NCI-H748 (cell line): Measurements from ENCODE around the gene SELENOP.

Source experiments
- DNase-seq: peaks from one replicate; lab custom pipeline; 2025; ENCODE audit not compliant: unreplicated experiment; lab: John Stamatoyannopoulos, UW

SELENOP gene

DNA sequence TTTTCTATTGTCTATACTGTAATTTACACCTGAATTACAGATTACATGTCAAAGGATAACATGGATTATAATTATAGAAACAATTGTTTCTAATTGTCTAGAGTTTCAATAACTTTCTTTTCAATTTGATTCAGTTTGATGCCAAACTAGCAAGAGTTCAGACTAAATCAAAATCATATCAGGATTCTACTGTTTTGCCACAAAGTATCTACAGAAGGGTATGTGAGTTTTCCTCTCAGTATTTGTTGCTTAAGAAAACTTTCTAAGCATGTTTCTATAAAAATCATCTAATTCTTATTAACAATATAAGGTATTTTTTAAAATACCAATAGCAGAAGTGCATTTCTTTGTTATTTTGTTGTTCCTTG lies 12.5 kb downstream of the SELENOP start:
- no peak for DNase-seq

DNA sequence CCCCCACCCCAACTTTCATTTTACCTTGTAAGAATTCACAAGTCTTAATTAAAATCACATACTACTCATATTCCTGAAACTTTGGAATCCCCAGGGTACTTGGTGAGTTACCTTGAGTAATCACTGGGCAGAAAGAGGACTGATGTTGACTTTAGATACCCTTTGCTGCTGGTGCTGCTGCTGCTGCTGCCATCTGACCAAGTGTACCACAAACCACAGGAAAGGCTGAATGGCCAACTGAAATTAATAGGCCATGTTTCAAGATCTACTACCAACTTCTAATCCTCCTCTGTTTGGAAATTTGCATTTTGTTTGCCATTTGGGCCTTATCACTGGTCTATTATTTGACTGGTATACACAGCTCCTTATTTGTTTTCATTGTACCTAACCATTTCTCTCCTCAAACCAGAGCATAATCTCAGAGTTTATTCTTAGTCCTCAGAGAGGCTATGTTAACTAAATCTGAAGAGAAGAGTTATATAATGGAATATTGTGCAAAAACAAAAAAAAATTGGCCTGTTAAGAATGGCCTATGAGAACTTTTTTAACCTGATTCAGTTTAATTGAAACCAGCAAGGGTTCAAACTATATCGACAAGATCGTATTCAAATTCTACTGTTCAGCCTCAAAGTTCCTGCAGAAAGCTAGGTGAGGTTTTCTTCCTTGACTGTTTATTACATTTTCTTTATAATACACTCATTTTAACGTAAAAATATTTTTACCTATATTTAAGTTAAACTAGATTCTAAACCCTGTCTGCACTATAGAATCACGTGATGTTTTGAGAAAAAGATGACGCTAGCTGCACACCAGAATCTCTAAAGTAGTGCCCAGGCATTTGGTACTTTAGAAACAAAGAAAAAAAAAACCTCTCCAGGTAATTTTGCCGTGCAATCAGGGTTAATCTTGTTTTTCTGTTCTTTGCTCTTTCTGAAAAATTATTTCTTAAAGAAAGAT lies 13.1 kb downstream of the SELENOP start:
- DNase-seq = no peak

DNA sequence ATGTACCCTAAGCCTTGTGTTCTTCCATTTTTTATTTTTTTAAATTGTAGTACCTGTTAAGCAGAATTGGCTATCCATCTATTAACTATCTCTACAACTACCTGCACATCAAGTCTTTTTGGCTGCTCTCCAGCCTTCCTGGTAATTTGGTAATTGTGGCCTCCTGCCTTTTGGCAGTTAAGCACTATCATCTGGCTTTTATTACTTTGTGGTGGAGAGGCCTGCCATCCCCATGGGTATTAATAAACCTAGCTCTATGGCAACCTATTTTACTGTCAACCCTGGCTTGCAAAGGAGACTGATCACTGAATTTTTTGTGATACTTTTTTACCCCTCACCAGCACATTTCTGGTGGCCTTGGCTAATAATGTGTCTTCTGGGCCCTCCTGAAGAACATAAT lies 20.5 kb downstream of the SELENOP start:
- peak; percentile 39 for DNase-seq

DNA sequence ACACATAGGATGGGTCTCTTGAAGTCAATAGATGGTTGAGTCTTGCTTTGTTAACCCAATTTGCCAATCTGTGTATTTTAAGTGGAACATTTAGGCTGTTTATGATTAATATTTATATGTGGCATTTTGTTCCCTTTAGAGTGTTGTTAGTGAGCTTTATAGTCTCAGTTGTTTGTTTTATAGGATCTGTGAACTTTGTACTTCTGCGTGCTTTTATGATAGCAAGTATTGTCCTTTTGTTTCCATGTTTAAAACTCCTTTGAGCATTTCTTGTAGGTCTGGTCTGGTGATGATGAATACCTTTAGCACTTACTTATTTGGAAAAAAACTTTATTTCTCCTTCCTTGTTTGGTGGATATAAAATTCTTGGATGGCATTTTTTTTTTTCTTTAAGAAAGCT lies 23.8 kb downstream of the SELENOP start:
- no peak for DNase-seq

DNA sequence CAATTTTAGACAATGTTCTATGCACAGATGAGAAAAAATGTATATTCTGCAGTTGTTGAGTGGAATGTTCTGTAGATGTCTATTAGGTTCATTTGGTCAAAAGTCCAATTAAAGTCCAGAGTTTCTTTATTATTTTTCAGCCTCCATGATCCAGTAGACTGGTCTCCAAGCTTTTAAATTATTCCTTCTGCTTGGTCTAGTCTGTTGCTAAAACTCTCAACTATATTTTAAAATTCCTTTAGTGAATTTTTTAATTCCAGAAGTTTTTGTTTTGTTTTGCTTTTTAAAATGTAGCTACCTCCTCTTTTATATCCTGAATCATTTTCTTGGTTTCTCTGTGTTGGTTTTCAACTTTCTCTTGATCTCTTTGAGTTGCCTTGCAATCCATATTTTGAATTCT lies 24.6 kb downstream of the SELENOP start:
- DNase-seq = no peak

DNA sequence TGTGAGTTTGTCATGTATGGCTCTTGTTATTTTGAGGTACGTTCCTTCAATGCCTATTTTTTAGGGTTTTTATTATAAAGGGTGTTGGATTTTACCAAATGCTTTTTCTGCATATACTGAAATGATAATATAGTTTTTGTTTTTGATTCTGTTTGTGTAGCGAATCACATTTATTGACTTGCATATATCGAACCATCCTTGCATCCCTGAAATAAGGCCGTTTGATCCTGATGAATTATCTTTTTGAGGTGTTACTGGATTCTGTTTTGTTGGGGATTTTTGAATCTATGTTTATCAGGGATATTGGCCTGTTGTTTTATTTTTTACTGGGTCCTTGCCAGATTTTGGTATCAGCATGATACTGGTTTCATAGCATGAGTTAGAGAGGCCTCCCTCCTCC lies 25.9 kb downstream of the SELENOP start:
- DNase-seq = no peak

DNA sequence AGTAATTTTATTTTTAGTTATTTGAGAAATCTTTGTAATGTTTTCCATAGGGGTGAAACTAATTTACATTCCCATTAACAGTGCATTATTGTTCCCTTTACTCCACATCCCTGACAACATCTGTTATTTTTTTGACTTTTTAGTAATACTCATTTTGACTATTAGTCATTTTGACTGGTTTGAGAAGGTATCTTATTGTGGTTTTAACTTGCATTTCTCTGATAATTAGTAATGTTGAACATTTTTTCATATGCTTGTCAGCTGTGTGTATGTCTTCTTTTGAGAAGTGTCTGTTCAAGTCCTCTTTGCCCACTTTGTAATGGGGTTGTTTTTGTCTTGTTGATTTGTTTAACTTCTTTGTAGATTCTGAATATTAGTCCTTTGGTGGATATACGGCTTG lies 27.6 kb downstream of the SELENOP start:
- no peak for DNase-seq

DNA sequence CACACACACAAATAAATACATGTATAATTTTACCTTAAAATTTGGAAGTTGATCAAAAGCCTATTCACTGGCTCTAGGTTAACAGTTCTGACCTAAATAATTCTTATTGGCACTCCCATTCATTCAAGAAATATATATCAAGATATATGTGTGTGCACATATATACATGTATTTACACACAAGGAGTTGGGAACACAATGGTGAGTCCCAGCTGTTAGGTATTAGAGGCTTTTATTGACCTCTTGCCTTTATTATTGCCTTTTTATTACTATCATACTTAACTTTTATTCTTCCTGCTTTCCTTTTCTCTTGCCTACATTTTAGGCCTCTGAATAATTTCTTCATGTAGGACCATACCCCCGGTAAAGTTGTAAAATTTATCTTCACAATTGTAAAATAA lies 30.1 kb downstream of the SELENOP start:
- no peak for DNase-seq

DNA sequence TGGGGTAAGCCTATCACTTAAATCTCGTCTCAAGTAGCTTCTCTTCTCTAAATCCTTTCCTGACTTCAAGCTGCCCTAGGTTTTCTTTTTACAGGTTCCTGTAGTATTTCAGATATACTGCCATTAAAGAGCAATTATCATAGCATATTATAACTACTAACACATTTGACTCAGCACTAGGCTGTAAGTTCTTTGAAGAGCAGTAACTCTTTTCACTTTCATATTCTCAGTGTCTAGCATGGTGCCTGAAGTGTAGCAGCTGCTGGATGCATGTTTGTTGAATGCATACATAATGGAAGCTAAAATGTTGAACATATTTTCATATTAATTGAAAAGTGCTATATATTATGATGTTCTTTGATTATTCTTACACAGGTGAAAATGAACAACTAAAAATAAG lies 32.6 kb downstream of the SELENOP start:
- DNase-seq = no peak

DNA sequence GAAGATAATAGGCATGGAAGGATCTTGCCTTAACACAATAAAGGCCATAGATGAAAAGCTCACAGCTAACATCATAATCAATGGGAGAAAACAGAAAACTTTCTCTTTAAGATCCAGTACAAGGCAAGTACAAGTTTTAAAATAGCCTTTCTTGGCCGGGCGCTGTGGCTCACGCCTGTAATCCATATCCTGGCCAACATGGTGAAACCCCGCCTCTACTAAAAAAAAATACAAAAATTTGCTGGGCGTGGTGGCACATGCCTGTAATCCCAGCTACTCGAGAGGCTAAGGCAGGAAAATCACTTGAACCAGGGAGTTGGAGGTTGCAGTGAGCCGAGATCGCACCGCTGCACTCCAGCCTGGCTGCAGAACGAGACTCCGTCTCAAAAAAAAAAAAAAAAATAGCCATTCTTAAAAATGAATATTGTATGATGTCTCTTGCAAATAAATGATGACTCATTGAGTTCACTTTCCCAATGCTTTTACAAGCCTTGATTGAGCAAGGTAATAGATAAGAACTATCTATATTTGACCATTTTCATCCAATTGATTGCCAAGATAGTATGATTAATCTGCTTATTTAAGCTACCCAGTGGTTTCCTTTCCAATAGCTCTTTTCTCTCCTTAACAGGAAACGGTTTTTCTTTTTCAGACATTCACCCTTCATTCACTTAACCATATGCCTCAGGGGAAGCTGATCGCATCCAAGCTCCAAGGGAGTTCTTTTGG lies 39.3 kb downstream of the SELENOP start:
- no peak for DNase-seq

DNA sequence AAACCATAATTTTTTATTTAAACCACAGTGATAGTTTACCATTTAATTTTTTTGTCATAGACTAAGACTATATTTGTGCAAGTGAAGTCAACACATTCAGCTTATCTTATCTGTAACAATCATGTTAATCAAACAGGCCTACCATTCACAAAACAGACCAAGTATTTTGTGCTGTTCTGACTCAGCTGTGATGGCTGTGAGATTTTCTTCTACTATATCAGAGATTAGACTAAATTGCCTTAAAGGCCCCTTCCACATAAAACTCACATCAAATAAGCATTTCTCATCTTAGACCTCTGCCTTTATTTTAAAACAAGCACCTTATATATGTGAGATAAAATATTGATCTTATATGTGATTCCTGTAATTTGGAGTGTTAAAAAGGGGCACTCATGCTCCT lies 41.7 kb downstream of the SELENOP start:
- DNase-seq = no peak

DNA sequence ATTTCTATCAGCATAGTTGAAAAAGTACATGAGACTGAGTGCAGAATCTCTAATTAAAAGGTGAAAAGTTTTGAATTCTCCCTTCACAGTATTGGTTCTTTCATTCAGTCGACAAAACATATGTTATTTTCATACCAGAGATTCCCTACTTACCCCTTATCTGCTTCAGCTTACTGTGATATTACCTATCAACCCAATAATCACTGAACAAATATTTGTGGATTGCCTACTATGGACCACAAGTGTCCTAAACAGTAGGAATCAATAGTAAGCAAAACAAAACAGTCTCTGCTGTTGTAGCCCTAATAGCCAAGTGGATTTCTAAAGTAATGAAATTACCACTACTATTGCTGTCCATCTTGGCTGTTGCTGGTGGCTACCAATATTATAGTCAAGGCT lies 43.6 kb downstream of the SELENOP start:
- peak; percentile 47 for DNase-seq

DNA sequence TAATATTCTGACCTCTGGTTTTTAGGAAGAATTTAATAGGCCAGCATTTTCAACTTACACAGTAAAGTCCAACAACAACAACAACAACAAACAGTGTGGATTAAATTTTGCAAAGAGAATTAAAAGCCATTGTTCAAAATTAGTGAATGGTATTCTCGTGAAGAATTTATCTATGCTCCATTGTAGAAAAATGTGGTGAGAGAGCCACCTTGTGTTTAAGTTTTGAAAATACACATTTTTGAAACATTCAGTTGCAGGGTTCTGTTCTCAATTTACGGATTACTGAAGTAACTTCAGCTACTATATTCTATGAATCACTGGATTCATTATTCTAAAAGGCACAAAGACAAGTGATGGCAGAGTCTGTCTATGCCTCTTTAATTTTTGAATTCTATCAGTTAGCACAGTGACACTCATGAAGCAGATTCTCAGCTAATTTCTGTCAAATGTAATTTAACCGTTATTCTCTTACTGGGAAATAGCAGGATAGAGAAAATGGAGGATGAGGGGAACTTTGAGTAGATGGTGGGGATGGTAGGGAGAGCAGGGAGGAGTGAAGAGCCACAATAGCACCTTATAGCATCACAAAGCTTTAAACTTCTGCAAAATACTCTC lies 44.1 kb downstream of the SELENOP start:
- peak; percentile 75 for DNase-seq

DNA sequence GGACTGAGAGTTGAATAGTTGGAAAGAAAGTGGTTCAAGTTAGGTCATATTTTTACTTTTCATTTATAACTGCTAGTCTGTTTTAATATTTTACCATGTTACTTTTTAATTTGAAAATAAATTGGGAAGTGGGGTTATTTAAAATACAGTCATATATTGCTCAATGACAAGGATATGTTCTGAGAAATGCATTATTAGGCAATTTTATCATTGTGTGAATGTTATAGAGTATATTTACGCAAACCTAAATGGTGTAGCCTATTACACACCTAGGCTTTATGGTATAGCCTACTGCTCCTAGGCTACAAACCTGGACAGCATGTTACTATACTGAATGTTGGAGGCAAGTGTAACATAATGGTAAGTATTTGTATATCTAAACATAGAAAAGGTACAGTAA lies 49.9 kb downstream of the SELENOP start:
- DNase-seq = no peak

DNA sequence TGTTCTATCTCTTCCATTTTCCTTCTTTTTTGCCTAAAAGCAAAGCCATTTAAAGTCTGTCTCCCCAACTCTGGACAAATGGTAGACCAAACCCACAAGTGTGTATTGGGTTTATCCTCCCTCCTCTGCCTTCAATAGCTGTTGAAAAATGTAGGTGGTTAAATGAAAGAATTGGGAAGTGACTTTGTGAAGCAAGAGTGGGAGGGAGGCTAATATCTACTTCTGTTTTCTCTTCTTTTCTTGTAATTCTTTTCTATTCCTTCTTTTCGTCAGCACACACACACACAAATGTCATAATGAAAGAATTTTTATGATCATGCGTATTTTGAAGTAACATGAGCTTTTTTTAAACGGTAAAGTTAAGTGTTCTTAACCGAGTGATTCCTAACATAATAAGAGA lies 51.3 kb downstream of the SELENOP start:
- DNase-seq = no peak

DNA sequence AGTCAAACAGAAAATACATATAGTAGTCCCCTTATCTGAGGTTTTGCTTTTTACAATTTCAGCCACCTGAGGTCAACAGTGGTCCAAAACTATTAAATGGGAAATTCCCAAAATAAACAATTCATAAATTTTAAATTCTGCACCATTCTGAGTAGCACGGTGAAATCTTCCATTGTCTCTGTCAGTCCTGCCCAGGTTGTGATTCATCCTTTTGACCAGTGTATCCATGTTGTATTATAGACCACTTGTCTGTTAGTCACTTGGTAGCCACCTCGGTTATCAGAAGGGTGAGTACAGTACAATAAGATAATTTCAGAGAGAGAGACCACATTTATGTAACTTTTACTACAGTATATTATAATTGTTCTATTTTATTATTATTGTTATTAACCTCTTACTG lies 52.2 kb downstream of the SELENOP start:
- no peak for DNase-seq

DNA sequence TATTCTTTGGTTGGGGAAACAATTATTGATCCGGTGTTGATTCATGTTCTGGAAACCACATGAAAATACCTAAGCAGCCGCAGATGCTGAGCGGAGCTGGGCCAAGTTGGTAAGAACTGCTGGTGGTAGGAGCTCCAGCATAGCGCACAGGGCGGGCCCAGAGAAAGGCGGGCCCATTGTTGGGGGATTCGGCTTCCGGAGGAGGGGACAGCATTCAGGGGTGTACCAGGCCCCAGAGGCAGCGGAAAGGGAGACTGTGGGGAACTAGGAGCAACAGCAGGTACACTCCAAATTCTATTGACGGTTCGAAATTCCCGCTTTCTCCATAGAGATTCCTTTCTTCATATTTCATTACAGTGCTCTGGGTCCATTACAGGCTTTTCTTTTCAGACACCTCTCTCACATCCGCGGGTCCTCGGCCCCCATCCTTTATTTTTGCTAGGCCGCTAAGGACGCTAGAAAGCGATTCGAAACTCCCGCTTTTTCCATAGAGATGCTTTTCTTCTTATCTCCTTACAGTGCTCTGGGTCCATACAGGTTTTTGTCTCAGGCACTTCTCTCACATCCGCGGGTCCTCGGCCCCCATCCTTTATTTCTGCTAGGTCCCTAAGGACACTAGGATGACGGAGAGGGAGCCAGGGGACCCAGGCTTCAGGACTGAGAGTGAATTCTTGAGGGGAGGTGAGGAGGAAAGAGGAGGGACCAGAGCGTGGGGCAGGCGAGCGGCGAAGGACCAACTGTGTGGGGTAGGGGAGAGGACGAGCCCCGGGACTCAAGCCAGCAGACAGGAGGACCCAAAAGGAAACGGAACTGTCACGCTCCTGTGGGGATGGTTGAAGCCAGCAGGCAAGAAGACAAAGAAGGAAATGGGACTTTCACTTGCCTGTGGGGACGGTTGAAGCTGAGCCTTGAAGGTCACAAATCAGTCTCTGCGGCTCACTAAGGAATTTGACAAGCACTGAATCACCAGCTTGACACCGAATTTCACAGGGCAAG lies 54.8 kb downstream of the SELENOP start, which contains the start of gene CCDC152:
Gene CCDC152, plus strand, starts transcription at position 213 of the 996 bp plus-strand sequence. CDS start 2,304 bp downstream, outside the sequence.
- peak; percentile 58 for DNase-seq

DNA sequence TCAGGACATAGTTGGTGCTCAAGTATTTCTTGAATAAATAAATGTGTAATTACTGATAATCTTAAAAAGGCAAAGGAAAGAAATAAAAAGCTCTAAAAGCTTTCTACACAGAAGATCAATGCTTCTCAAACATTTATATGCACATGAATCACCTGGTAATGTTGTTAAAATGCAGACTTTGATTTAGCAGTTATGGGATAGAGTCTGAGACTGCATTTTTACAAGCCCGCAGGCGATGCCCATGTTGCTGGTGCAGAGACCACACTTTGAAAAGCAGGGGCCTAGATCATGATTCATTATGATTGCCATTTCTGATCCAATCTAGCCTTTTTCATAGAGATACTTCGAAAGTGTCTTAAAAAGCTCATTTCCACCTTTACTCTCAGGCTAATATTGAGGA lies 58.6 kb downstream of the SELENOP start:
- no peak for DNase-seq

DNA sequence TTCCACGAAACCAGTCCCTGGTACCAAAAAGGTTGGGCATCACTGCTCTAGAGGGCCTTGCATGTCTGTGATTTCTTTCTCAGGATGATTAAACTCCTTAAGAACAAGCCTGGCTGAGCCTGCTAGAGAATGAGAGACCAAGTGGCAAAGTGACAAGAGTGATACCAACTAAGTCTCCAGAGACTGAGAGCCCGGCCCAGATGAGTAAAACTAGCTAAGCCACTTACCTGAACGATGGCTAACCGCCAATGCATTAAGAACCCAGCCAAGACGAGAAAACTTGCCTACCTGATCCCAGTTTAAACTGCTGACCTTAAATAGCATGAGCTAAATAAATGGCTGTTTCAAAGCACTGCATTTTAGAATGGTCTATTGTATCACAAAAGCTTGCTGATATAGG lies 60.6 kb downstream of the SELENOP start:
- DNase-seq = no peak

DNA sequence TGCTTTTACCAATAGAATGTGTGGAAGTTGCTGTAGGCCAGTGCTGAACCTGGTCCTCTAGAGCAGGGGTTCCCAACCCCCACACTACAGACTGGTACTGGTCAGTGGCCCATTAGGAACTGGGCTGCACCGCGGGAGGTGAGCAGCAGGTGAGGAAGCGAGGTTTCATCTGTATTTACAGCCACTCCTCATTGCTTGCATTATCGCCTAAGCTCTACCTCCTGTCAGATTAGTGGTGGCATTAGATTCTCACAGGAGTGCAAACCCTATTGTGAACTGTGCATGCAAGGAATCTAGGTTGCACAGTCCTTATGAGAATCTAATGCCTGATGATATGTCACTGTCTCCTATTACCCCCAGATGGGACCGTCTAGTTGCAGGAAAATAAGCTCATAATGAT lies 61.2 kb downstream of the SELENOP start:
- DNase-seq = no peak
